HepG2 (cell line): ENCODE data around the gene NXT1. TPM values are rescaled to one million over a fixed set of nuclear protein-coding genes. Genes with fewer than 3 reads are reported as not detected.

ENCODE experiments used
- CAMTA2 ChIP-seq: sonication (generic); formaldehyde crosslinking; IDR thresholded peaks from 2 replicates; pipeline ENCODE4 v1.4.0; 2020; ENCODE audit warnings: mild to moderate bottlenecking, missing genetic modification reagents, borderline replicate concordance
- ELF1 ChIP-seq: sonication (generic); formaldehyde crosslinking; IDR thresholded peaks from 2 replicates; pipeline ENCODE4 v1.4.0; 2020; ENCODE audit warnings: missing genetic modification reagents
- IKZF4 ChIP-seq: sonication (generic); formaldehyde crosslinking; IDR thresholded peaks from 2 replicates; pipeline ENCODE4 v1.5.1; 2020; ENCODE audit warnings: borderline replicate concordance, mild to moderate bottlenecking, low read depth, missing genetic modification reagents; ENCODE audit errors: not compliant biosample characterization
- RBAK ChIP-seq: sonication (generic); formaldehyde crosslinking; IDR thresholded peaks from 2 replicates; pipeline ENCODE4 v1.5.1; 2020; ENCODE audit warnings: mild to moderate bottlenecking, missing genetic modification reagents
- SPEN ChIP-seq: sonication (generic); formaldehyde crosslinking; IDR thresholded peaks from 2 replicates; pipeline ENCODE4 v1.5.1; 2020; ENCODE audit warnings: low read depth, mild to moderate bottlenecking, missing genetic modification reagents
- ZNF567 ChIP-seq: sonication (generic); formaldehyde crosslinking; IDR thresholded peaks from 2 replicates; pipeline ENCODE4 v1.8.1; 2023; ENCODE audit warnings: mild to moderate bottlenecking, missing genetic modification reagents, borderline replicate concordance
- polyA plus RNA-seq, 8 experiments: library from polyadenylated mRNA; depleted of rRNA in 3 of 8; stranded (reverse) in 7 of 8; unstranded in 1 of 8; fragments of >200 nt; fragmentation: Illumina TruSeq in 4 of 8; extraction: Trizol in 4 of 8; gene quantifications; 2 replicates each; pipeline versions ENCODE4 v1.2.1 to v1.2.3, GENCODE V29; 2011 to 2016; ENCODE audit warnings: low read depth in 4 of 8, missing spikeins in 1 of 8, mixed read lengths in 1 of 8; ENCODE audit not compliant: insufficient read depth in 1 of 8
- total RNA-seq, 5 experiments: library from RNA; depleted of rRNA; stranded (reverse); fragments of >200 nt; fragmentation: Illumina TruSeq; extraction: Trizol; gene quantifications; 2 replicates each; pipeline ENCODE4 v1.2.3, GENCODE V29; 2016; ENCODE audit warnings: low read depth in 1 of 5
- TF ChIP-seq, protein P1 (sequence below): sonication (generic); formaldehyde crosslinking; IDR thresholded peaks from 2 replicates; pipeline ENCODE4 v1.8.1; 2023; ENCODE audit warnings: mild to moderate bottlenecking, missing genetic modification reagents
- TF ChIP-seq, protein P2 (sequence below): sonication (generic); formaldehyde crosslinking; IDR thresholded peaks from 2 replicates; pipeline ENCODE4 v1.8.1; 2023; ENCODE audit warnings: mild to moderate bottlenecking, inconsistent platforms, moderate library complexity, missing genetic modification reagents, borderline replicate concordance
- TF ChIP-seq, protein P3 (sequence below): sonication (generic); formaldehyde crosslinking; IDR thresholded peaks from 2 replicates; pipeline ENCODE4 v1.9.0; 2021; ENCODE audit warnings: missing genetic modification reagents, borderline replicate concordance
- TF ChIP-seq, protein P4 (sequence below): IDR thresholded peaks from 2 replicates; pipeline ENCODE4 v1.6.1; 2016; ENCODE audit warnings: low read depth, missing genetic modification reagents, missing compliant biosample characterization
- TF ChIP-seq, protein P5 (sequence below): IDR thresholded peaks from 2 replicates; pipeline ENCODE4 v1.6.1; 2016; ENCODE audit warnings: missing compliant biosample characterization, missing genetic modification reagents, borderline replicate concordance
- TF ChIP-seq, protein P6 (sequence below): sonication (generic); formaldehyde crosslinking; IDR thresholded peaks from 2 replicates; pipeline ENCODE4 v1.5.0; 2020; ENCODE audit warnings: missing genetic modification reagents

NXT1 gene
- total and polyA plus RNA-seq, 2 of the 13 experiments (the other 11 are each of a cell fraction or from before 2014, with no cell fraction given): 35.6 to 65.9 TPM

DNA sequence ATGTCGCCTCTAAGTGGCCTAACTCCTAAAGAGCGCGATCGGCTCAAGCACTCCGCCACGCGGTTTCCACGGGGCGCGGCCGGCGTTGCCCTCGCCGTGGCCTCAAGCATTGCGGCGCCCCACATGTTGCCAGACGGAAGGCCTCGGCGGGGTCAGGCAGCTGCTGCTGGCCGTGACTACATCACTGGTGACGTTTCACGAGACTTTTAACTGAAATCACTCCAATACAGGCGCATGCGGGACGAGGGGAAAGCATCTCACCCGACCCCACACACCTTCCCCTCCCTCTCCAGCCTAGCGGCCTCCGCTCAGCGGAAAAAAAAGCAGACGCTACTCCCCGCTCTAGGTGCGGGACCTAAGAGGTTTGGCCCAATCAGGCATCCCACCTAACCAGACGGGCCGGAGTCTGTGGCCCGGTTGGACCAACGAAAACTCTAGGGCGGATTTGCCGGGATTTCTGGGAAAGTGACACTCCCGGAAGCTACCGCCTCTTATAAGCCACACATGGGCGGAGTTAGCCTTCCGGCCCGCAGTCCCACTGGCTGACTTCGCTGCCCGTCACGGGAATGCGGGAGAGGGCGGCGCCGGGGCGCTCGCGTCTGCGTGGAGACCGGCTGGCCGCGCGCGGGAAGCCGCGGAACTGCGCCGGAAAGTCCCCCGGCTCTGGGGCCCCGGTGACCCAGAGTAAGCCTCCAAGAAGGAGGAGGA, at the start of gene NXT1 (continued):
- TF ChIP-seq, protein P1, sequence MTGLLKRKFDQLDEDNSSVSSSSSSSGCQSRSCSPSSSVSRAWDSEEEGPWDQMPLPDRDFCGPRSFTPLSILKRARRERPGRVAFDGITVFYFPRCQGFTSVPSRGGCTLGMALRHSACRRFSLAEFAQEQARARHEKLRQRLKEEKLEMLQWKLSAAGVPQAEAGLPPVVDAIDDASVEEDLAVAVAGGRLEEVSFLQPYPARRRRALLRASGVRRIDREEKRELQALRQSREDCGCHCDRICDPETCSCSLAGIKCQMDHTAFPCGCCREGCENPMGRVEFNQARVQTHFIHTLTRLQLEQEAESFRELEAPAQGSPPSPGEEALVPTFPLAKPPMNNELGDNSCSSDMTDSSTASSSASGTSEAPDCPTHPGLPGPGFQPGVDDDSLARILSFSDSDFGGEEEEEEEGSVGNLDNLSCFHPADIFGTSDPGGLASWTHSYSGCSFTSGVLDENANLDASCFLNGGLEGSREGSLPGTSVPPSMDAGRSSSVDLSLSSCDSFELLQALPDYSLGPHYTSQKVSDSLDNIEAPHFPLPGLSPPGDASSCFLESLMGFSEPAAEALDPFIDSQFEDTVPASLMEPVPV: peak; percentile 79; the same call in 1 of the 2 replicates
- peak; percentile 94 for TF ChIP-seq IKZF4
- TF ChIP-seq, protein P2, sequence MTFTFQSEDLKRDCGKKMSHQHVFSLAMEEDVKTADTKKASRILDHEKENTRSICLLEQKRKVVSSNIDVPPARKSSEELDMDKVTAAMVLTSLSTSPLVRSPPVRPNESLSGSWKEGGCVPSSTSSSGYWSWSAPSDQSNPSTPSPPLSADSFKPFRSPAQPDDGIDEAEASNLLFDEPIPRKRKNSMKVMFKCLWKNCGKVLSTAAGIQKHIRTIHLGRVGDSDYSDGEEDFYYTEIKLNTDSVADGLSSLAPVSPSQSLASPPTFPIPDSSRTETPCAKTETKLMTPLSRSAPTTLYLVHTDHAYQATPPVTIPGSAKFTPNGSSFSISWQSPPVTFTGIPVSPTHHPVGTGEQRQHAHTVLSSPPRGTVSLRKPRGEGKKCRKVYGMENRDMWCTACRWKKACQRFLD (CRISPR knock-in tag): no peak
- peak; percentile 95 for TF ChIP-seq ELF1 (CRISPR knock-in tag)
- TF ChIP-seq, protein P3, sequence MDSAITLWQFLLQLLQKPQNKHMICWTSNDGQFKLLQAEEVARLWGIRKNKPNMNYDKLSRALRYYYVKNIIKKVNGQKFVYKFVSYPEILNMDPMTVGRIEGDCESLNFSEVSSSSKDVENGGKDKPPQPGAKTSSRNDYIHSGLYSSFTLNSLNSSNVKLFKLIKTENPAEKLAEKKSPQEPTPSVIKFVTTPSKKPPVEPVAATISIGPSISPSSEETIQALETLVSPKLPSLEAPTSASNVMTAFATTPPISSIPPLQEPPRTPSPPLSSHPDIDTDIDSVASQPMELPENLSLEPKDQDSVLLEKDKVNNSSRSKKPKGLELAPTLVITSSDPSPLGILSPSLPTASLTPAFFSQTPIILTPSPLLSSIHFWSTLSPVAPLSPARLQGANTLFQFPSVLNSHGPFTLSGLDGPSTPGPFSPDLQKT (CRISPR knock-in tag): no peak; the same call in 1 of the 2 replicates
- TF ChIP-seq, protein P4, sequence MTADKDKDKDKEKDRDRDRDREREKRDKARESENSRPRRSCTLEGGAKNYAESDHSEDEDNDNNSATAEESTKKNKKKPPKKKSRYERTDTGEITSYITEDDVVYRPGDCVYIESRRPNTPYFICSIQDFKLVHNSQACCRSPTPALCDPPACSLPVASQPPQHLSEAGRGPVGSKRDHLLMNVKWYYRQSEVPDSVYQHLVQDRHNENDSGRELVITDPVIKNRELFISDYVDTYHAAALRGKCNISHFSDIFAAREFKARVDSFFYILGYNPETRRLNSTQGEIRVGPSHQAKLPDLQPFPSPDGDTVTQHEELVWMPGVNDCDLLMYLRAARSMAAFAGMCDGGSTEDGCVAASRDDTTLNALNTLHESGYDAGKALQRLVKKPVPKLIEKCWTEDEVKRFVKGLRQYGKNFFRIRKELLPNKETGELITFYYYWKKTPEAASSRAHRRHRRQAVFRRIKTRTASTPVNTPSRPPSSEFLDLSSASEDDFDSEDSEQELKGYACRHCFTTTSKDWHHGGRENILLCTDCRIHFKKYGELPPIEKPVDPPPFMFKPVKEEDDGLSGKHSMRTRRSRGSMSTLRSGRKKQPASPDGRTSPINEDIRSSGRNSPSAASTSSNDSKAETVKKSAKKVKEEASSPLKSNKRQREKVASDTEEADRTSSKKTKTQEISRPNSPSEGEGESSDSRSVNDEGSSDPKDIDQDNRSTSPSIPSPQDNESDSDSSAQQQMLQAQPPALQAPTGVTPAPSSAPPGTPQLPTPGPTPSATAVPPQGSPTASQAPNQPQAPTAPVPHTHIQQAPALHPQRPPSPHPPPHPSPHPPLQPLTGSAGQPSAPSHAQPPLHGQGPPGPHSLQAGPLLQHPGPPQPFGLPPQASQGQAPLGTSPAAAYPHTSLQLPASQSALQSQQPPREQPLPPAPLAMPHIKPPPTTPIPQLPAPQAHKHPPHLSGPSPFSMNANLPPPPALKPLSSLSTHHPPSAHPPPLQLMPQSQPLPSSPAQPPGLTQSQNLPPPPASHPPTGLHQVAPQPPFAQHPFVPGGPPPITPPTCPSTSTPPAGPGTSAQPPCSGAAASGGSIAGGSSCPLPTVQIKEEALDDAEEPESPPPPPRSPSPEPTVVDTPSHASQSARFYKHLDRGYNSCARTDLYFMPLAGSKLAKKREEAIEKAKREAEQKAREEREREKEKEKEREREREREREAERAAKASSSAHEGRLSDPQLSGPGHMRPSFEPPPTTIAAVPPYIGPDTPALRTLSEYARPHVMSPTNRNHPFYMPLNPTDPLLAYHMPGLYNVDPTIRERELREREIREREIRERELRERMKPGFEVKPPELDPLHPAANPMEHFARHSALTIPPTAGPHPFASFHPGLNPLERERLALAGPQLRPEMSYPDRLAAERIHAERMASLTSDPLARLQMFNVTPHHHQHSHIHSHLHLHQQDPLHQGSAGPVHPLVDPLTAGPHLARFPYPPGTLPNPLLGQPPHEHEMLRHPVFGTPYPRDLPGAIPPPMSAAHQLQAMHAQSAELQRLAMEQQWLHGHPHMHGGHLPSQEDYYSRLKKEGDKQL (CRISPR knock-in tag): peak; percentile 48; the same call in 1 of the 2 replicates
- TF ChIP-seq, protein P5, sequence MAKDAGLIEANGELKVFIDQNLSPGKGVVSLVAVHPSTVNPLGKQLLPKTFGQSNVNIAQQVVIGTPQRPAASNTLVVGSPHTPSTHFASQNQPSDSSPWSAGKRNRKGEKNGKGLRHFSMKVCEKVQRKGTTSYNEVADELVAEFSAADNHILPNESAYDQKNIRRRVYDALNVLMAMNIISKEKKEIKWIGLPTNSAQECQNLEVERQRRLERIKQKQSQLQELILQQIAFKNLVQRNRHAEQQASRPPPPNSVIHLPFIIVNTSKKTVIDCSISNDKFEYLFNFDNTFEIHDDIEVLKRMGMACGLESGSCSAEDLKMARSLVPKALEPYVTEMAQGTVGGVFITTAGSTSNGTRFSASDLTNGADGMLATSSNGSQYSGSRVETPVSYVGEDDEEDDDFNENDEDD: peak; percentile 81; the same call in 1 of the 2 replicates
- peak; percentile 70 for TF ChIP-seq SPEN
- TF ChIP-seq, protein P6, sequence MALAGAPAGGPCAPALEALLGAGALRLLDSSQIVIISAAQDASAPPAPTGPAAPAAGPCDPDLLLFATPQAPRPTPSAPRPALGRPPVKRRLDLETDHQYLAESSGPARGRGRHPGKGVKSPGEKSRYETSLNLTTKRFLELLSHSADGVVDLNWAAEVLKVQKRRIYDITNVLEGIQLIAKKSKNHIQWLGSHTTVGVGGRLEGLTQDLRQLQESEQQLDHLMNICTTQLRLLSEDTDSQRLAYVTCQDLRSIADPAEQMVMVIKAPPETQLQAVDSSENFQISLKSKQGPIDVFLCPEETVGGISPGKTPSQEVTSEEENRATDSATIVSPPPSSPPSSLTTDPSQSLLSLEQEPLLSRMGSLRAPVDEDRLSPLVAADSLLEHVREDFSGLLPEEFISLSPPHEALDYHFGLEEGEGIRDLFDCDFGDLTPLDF (CRISPR knock-in tag): peak; percentile 97
- peak; percentile 41; the same call in 1 of the 2 replicates for TF ChIP-seq CAMTA2 (CRISPR knock-in tag)
- 0 out of 2 replicates have a peak, but pooled peaks have one; percentile 62 for TF ChIP-seq RBAK
- peak; percentile 39; the same call in 1 of the 2 replicates for TF ChIP-seq ZNF567 (CRISPR knock-in tag)
